Astrocyte (in vitro differentiated cells and primary cell): ENCODE data around the gene LRRC63.

Source experiments
- EZH2 ChIP-seq: IDR thresholded peaks from 2 replicates; pipeline ENCODE4 v1.6.1; 2012; ENCODE audit warnings: mild to moderate bottlenecking, low read length, inconsistent platforms; ENCODE audit not compliant: insufficient read depth
- TF ChIP-seq, protein P1 (sequence below): IDR thresholded peaks from 2 replicates; pipeline ENCODE4 v1.5.1; 2011; ENCODE audit warnings: low read depth, mild to moderate bottlenecking, inconsistent platforms, low read length, moderate library complexity; ENCODE audit not compliant: insufficient read depth

DNA sequence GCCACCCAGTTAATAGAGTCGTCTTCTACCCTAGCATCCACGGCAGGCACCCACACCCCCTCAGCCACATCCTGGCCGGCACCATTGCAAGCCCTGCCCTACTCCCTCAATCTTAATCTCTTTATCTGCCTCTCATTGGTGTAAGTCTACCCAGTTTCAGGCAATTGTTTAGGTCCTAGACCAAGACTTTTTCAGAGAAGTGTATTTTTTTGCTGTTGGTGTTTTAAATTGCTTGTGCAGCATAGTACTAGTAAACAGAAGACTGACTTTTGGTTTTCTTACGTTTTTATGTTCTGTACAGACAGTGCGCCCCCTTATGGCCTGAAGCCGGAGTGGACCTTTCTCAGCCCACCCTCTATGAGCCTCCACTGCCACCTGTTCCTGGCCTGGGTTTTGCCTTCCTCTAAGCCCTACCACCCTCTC is 27.4 kb upstream of the LRRC63 start:
- TF ChIP-seq, protein P1, sequence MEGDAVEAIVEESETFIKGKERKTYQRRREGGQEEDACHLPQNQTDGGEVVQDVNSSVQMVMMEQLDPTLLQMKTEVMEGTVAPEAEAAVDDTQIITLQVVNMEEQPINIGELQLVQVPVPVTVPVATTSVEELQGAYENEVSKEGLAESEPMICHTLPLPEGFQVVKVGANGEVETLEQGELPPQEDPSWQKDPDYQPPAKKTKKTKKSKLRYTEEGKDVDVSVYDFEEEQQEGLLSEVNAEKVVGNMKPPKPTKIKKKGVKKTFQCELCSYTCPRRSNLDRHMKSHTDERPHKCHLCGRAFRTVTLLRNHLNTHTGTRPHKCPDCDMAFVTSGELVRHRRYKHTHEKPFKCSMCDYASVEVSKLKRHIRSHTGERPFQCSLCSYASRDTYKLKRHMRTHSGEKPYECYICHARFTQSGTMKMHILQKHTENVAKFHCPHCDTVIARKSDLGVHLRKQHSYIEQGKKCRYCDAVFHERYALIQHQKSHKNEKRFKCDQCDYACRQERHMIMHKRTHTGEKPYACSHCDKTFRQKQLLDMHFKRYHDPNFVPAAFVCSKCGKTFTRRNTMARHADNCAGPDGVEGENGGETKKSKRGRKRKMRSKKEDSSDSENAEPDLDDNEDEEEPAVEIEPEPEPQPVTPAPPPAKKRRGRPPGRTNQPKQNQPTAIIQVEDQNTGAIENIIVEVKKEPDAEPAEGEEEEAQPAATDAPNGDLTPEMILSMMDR: peak; percentile 50
- TF ChIP-seq EZH2: no peak
